HCT116 (cell line): ENCODE results near the gene ALAS2. TPM values are rescaled to one million over a fixed set of nuclear protein-coding genes. Genes with fewer than 3 reads are reported as not detected.

Experiments used
- ATAC-seq: fragments of 200-7000 bp; cut with Tn5 transposase; 2 replicates; pipeline ENCODE4 v1.9.1; 2020; ENCODE audit warnings: mild to moderate bottlenecking, moderate library complexity
- BruUV-seq: library from RNA; stranded (reverse); fragments of 400-500 nt; replicated peaks from 2 replicates; lab custom pipeline; 2021; lab: Mats Ljungman, UMichigan
- CTCF ChIA-PET: fragments of 300-600 bp; sonication (Branson Sonifier 250); formaldehyde crosslinking; loops from one replicate; lab custom pipeline; 2021; ENCODE audit warnings: antibody characterized with exemption; lab: Charles Lee
- POLR2A ChIA-PET: fragments of 300-600, 350-600 bp; sonication (Branson Sonifier 250); formaldehyde crosslinking; loops from one replicate; lab custom pipeline; 2021; ENCODE audit warnings: antibody characterized with exemption; lab: Charles Lee
- RAD21 ChIA-PET, 2 experiments: fragments of 300-600 bp; sonication (Branson Sonifier 250); formaldehyde crosslinking; loops; one replicate each; lab custom pipeline; 2023; ENCODE audit warnings: low total read pairs in 2 of 2; ENCODE audit not compliant: uncharacterized antibody in 2 of 2, unreplicated experiment in 2 of 2, low non-redundant PET in 1 of 2; lab: Charles Lee
- DNase-seq: peaks from one replicate; pipeline ENCODE4 v3.0.0-alpha.2; 2010; ENCODE audit warnings: low read depth, low spot score
- H2AFZ ChIP-seq: fragments of 200-600 bp; shearing (Covaris generic), sonication (generic); 2 replicates; pipeline ENCODE4 v1.6.1; 2017; ENCODE audit warnings: low read depth, mixed run types, mixed read lengths, antibody characterized with exemption, low read length; ENCODE audit not compliant: poor library complexity, severe bottlenecking
- H3K27ac ChIP-seq: 2 replicates; pipeline ENCODE4 v1.5.1; 2012; ENCODE audit warnings: low read depth, low read length
- H3K27me3 ChIP-seq: fragments of 200-600 bp; sonication (generic); 2 replicates; pipeline ENCODE4 v1.6.1; 2016; ENCODE audit warnings: mixed run types, low read length, mixed read lengths; ENCODE audit not compliant: insufficient read depth
- H3K36me3 ChIP-seq, 2 experiments: fragments of 200-500 bp in 1 of 2; fragments of 200-600 bp in 1 of 2; sonication (Bioruptor generic) in 1 of 2; sonication (generic) in 1 of 2; 2 replicates each; pipeline versions ENCODE4 v1.5.1 to v1.6.1; 2014 to 2016; ENCODE audit warnings: low read length in 2 of 2, inconsistent platforms in 1 of 2, mixed read lengths in 1 of 2, mixed run types in 1 of 2; ENCODE audit not compliant: insufficient read depth in 2 of 2, control insufficient read depth in 1 of 2
- H3K4me1 ChIP-seq, 2 experiments: fragments of 200-600 bp in 1 of 2; sonication (generic) in 1 of 2; 2 replicates each; pipeline versions ENCODE4 v1.5.1 to v1.6.1; 2012 to 2017; ENCODE audit warnings: low read length in 2 of 2, inconsistent platforms in 1 of 2, mild to moderate bottlenecking in 1 of 2, mixed read lengths in 1 of 2, mixed run types in 1 of 2, moderate library complexity in 1 of 2; ENCODE audit not compliant: insufficient read depth in 2 of 2, control insufficient read depth in 1 of 2
- H3K4me2 ChIP-seq: fragments of 200-600 bp; sonication (generic); 2 replicates; pipeline ENCODE4 v1.6.1; 2017; ENCODE audit warnings: mixed run types, low read length, mixed read lengths
- H3K4me3 ChIP-seq, 2 experiments: fragments of 200-600 bp in 1 of 2; sonication (generic) in 1 of 2; replicated peaks in 1 of 2; 2 replicates each; pipeline ENCODE4 v1.5.1; 2011 to 2016; ENCODE audit warnings: low read length in 2 of 2, control low read depth in 1 of 2, low read depth in 1 of 2, mild to moderate bottlenecking in 1 of 2, mixed read lengths in 1 of 2, mixed run types in 1 of 2
- H3K79me2 ChIP-seq: fragments of 200-600 bp; sonication (generic); 2 replicates; pipeline ENCODE4 v1.6.1; 2017; ENCODE audit warnings: mild to moderate bottlenecking, mixed run types, low read length, moderate library complexity, mixed read lengths; ENCODE audit not compliant: insufficient read depth
- H3K9ac ChIP-seq: fragments of 200-600 bp; sonication (generic); 2 replicates; pipeline ENCODE4 v1.6.1; 2016; ENCODE audit warnings: low read length, mixed read lengths
- H3K9me2 ChIP-seq: fragments of 200-600 bp; sonication (generic), shearing (Covaris generic); 2 replicates; pipeline ENCODE4 v1.6.1; 2017; ENCODE audit warnings: mixed run types, mild to moderate bottlenecking, moderate library complexity; ENCODE audit not compliant: insufficient read depth
- H3K9me3 ChIP-seq, 2 experiments: fragments of 200-500 bp in 1 of 2; fragments of 200-600 bp in 1 of 2; sonication (Bioruptor generic) in 1 of 2; sonication (generic) in 1 of 2; 2 replicates each; pipeline ENCODE4 v1.6.1; 2014 to 2017; ENCODE audit warnings: low read length in 2 of 2, mixed read lengths in 2 of 2, inconsistent platforms in 1 of 2, low read depth in 1 of 2, mild to moderate bottlenecking in 1 of 2, mixed run types in 1 of 2, moderate library complexity in 1 of 2; ENCODE audit not compliant: control insufficient read depth in 1 of 2, insufficient read depth in 1 of 2
- H4K20me1 ChIP-seq: fragments of 200-600 bp; sonication (generic), shearing (Covaris generic); 2 replicates; pipeline ENCODE4 v1.6.1; 2017; ENCODE audit warnings: mixed run types, mild to moderate bottlenecking, moderate library complexity; ENCODE audit not compliant: insufficient read depth
- CEBPB ChIP-seq: IDR thresholded peaks from 2 replicates; pipeline ENCODE4 v1.6.1; 2012; ENCODE audit warnings: low read depth
- FOSL1 ChIP-seq: IDR thresholded peaks from 2 replicates; pipeline ENCODE4 v1.6.1; 2012; ENCODE audit warnings: low read depth
- JUND ChIP-seq: IDR thresholded peaks from 2 replicates; pipeline ENCODE4 v1.6.1; 2012
- POLR2A ChIP-seq: IDR thresholded peaks from 2 replicates; pipeline ENCODE4 v1.7.0; 2011; ENCODE audit warnings: borderline replicate concordance; ENCODE audit not compliant: insufficient read depth, insufficient read length; ENCODE audit errors: extremely low read depth
- POLR2AphosphoS5 ChIP-seq: IDR thresholded peaks from 2 replicates; pipeline ENCODE4 v1.6.1; 2011; ENCODE audit warnings: mild to moderate bottlenecking, low read depth, low read length, moderate library complexity
- RAD21 ChIP-seq: IDR thresholded peaks from 2 replicates; pipeline ENCODE4 v1.6.1; 2012; ENCODE audit warnings: low read depth, mild to moderate bottlenecking
- SP1 ChIP-seq: IDR thresholded peaks from 2 replicates; pipeline ENCODE4 v1.6.1; 2012; ENCODE audit warnings: low read depth
- TCF7L2 ChIP-seq: IDR thresholded peaks from 2 replicates; pipeline ENCODE4 v1.7.0; 2011; ENCODE audit warnings: borderline replicate concordance, inconsistent platforms; ENCODE audit not compliant: insufficient read depth, insufficient read length; ENCODE audit errors: extremely low read depth
- ZNF274 ChIP-seq: fragments of 200-500 bp; sonication (Bioruptor generic); IDR thresholded peaks from 2 replicates; pipeline ENCODE4 v1.6.1; 2014; ENCODE audit warnings: mild to moderate bottlenecking, low read depth, low read length, inconsistent platforms
- intact Hi-C: fragments of 100-400 bp; cut with micrococcal nuclease; formaldehyde crosslinking; loops from 2 replicates; pipeline ENCODE4 v1.10.0; 2022
- total RNA-seq: library from RNA; stranded (reverse); gene quantifications from one replicate; pipeline ENCODE4 v1.2.1, GENCODE V29; 2021; ENCODE audit not compliant: unreplicated experiment
- TF ChIP-seq, protein P1 (sequence below): IDR thresholded peaks from 2 replicates; pipeline ENCODE4 v1.6.1; 2011; ENCODE audit warnings: mild to moderate bottlenecking, low read length, moderate library complexity; ENCODE audit not compliant: insufficient replicate concordance; ENCODE audit errors: extremely low read depth
- TF ChIP-seq, protein P2 (sequence below), 3 experiments: fragments of 200-600 bp in 1 of 3; sonication (generic) in 1 of 3; IDR thresholded peaks in 2 of 3; conservative IDR thresholded peaks in 1 of 3; 2 replicates each; pipeline ENCODE4 v1.5.1; 2012 to 2017; ENCODE audit warnings: low read depth in 2 of 3, low read length in 2 of 3, antibody characterized with exemption in 1 of 3, borderline replicate concordance in 1 of 3, control low read depth in 1 of 3, mild to moderate bottlenecking in 1 of 3, mixed read lengths in 1 of 3, mixed run types in 1 of 3, moderate library complexity in 1 of 3; ENCODE audit not compliant: insufficient read depth in 1 of 3

ALAS2 gene
- total RNA-seq, 1 experiment from 2014 or later = not detected

DNA sequence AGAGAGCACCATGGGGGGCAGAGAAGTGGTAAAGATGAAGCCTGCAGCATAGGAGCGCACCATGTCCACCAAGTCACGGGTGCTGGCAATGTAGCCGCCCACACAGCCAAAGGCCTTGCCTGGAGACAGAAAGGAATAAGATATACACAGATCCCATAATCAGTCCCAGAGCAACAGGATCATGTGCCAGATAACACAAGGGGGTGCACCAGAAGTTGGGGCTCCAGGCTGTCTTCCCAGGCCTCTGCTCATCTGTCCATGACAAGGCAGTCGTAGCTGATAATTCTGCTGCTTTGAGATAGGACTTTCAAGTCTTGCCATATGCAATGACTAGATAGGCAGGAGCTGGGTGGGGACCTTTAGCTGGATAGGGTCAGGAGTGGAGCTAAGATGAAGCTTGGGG lies 15.9 kb downstream of the ALAS2 start:
- Histone ChIP-seq H3K27me3 (no peaks in the 10 kb centered on the region), H3K9ac (no peak overlapping the region), H3K9me2 (no peaks in the 10 kb centered on the region), H2AFZ (no peak overlapping the region), H3K4me2 (no peak overlapping the region), H3K79me2 (no peaks in the 10 kb centered on the region), H4K20me1 (no peaks in the 10 kb centered on the region), H3K9me3 (no peaks in the 10 kb centered on the region), H3K36me3 (no peaks in the 10 kb centered on the region), H3K4me1 (no peaks in the 10 kb centered on the region), H3K4me3 (no peak overlapping the region), H3K27ac (no peak overlapping the region)
- ChIA-PET RAD21 (no interaction called here), POLR2A (no interaction called here), CTCF (no interaction called here)
- TF ChIP-seq ZNF274 (no peak), JUND (no peak), TCF7L2 (no peak), RAD21 (no peak), FOSL1 (no peak), SP1 (no peak), POLR2AphosphoS5 (no peak), CEBPB (no peak)
- TF ChIP-seq, protein P1, sequence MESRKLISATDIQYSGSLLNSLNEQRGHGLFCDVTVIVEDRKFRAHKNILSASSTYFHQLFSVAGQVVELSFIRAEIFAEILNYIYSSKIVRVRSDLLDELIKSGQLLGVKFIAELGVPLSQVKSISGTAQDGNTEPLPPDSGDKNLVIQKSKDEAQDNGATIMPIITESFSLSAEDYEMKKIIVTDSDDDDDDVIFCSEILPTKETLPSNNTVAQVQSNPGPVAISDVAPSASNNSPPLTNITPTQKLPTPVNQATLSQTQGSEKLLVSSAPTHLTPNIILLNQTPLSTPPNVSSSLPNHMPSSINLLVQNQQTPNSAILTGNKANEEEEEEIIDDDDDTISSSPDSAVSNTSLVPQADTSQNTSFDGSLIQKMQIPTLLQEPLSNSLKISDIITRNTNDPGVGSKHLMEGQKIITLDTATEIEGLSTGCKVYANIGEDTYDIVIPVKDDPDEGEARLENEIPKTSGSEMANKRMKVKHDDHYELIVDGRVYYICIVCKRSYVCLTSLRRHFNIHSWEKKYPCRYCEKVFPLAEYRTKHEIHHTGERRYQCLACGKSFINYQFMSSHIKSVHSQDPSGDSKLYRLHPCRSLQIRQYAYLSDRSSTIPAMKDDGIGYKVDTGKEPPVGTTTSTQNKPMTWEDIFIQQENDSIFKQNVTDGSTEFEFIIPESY = no peak
- ATAC-seq (no peak), DNase-seq (no peak)
- intact Hi-C loops = no loop called here
- no TSS peak for BruUV-seq

DNA sequence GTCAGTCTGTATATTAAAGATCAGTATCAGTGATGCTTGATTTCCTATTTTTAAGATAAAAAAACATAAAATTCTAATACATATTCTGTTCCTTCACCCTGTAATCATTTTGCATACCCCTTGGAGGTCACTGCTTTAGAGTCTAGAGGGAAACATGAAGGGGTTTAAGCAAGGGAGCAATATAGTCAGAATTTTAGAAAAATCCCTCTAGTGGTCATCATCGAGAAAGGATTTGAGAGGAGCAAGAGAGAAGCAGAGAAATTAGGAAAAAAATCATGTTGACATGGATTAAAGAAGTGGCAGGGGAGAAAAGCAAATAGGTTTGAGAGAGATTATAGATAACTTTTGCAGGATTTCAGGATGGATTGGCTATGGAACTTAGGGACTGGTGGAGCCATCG lies 19.5 kb downstream of the ALAS2 start:
- Histone ChIP-seq H4K20me1 (no peaks in the 10 kb centered on the region), H2AFZ (no peak overlapping the region), H3K4me1 (peaks cover 16 to 34% of the 10 kb centered on the region in 2 experiments), H3K9ac (no peak overlapping the region), H3K79me2 (no peaks in the 10 kb centered on the region), H3K4me2 (no peak overlapping the region), H3K27ac (no peak overlapping the region), H3K9me2 (no peaks in the 10 kb centered on the region), H3K27me3 (no peaks in the 10 kb centered on the region), H3K9me3 (no peaks in the 10 kb centered on the region), H3K36me3 (no peaks in the 10 kb centered on the region), H3K4me3 (no peak overlapping the region)
- TF ChIP-seq, protein P2, sequence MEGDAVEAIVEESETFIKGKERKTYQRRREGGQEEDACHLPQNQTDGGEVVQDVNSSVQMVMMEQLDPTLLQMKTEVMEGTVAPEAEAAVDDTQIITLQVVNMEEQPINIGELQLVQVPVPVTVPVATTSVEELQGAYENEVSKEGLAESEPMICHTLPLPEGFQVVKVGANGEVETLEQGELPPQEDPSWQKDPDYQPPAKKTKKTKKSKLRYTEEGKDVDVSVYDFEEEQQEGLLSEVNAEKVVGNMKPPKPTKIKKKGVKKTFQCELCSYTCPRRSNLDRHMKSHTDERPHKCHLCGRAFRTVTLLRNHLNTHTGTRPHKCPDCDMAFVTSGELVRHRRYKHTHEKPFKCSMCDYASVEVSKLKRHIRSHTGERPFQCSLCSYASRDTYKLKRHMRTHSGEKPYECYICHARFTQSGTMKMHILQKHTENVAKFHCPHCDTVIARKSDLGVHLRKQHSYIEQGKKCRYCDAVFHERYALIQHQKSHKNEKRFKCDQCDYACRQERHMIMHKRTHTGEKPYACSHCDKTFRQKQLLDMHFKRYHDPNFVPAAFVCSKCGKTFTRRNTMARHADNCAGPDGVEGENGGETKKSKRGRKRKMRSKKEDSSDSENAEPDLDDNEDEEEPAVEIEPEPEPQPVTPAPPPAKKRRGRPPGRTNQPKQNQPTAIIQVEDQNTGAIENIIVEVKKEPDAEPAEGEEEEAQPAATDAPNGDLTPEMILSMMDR (IDR thresholded peaks at IDR 0.05 in 2 of 3, conservative IDR thresholded peaks at IDR 0.05 in 1 of 3; ENCODE audit: borderline replicate concordance in 1 of 3, insufficient read depth in 1 of 3, low read depth in 2 of 3, low read length in 2 of 3) = peak; percentile 10 to 43 (median 24); a peak in 2 of 6 replicates
- no peak for TF ChIP-seq POLR2A
- intact Hi-C loops = no loop called here
- DNase-seq (no peak), ATAC-seq (peak; percentile 28; the same call in 1 of the 2 replicates)
- RAD21 ChIA-PET = no interaction called here
- CTCF ChIA-PET = interaction anchor here (0.9 kb wide), 1 partner anchor 11 kb away, joined by 3 read pairs; the partner anchor contains the start of gene APEX2
- POLR2A ChIA-PET = interaction anchor here (3.0 kb wide), 1 partner anchor 11 kb away, joined by 10 read pairs; the partner anchor contains the start of gene APEX2
- no TSS peak for BruUV-seq
